OCI-M2 (cell line): Measurements from ENCODE around the gene IL32.

ENCODE experiments used
- DNase-seq: peaks from one replicate; lab custom pipeline; 2025; ENCODE audit not compliant: unreplicated experiment; lab: John Stamatoyannopoulos, UW

IL32 gene

GRCh38 chr16:3027983-3028715 is 37.3 kb upstream of the IL32 start:
- no peak for DNase-seq

- no peak for DNase-seq
These were observed 36.6 kb upstream of the IL32 start for GRCh38 chr16:3028716-3029319.

GRCh38 chr16:3029491-3030221 is 35.8 kb upstream of the IL32 start:
- no peak for DNase-seq

GRCh38 chr16:3030222-3031212 is 34.9 kb upstream of the IL32 start:
- no peak for DNase-seq

- no peak for DNase-seq
These were observed 32.8 kb upstream of the IL32 start for GRCh38 chr16:3032624-3033023.

GRCh38 chr16:3035289-3035971 is 30.0 kb upstream of the IL32 start:
- no peak for DNase-seq

- DNase-seq, result no peak
These were observed 29.3 kb upstream of the IL32 start for GRCh38 chr16:3035972-3036725.

GRCh38 chr16:3036726-3037315 is 28.6 kb upstream of the IL32 start, which contains the start of gene BICDL2:
BICDL2 (minus strand) TSS chr16:3036944; CDS start chr16:3035496, 1,448 bp downstream.
- DNase-seq, result no peak

GRCh38 chr16:3038256-3038655 is 27.2 kb upstream of the IL32 start:
- DNase-seq, result no peak

GRCh38 chr16:3038896-3039295 is 26.5 kb upstream of the IL32 start:
- no peak for DNase-seq

- DNase-seq, result no peak
These were observed 23.1 kb upstream of the IL32 start for GRCh38 chr16:3042376-3042775.

- no peak for DNase-seq
These were observed 20.7 kb upstream of the IL32 start for GRCh38 chr16:3044708-3045107.

- no peak for DNase-seq
These were observed 19.4 kb upstream of the IL32 start, which contains the start of gene MMP25 for GRCh38 chr16:3045758-3046640. MMP25 (plus strand) TSS chr16:3046561; CDS start chr16:3046918, 357 bp downstream.

- no peak for DNase-seq
These were observed 18.6 kb upstream of the IL32 start for GRCh38 chr16:3046641-3047386.

- no peak for DNase-seq
These were observed 18.1 kb upstream of the IL32 start for GRCh38 chr16:3047387-3047720.

GRCh38 chr16:3049921-3050481 is 15.4 kb upstream of the IL32 start:
- no peak for DNase-seq

GRCh38 chr16:3050487-3050886 is 15.0 kb upstream of the IL32 start:
- DNase-seq, result no peak
